HAP-1 (cell line): ENCODE data around the gene KDM4B.

Experiments
- DNase-seq, 2 experiments: peaks; one replicate each; pipeline ENCODE4 v3.0.0-alpha.2; 2016 to 2020; ENCODE audit warnings: low spot score in 2 of 2
- H3K27me3 ChIP-seq: fragments of 250-450 bp; sonication (Bioruptor Pico); 2 replicates; pipeline ENCODE4 v1.5.1; 2020; ENCODE audit warnings: low read depth, mild to moderate bottlenecking, moderate library complexity
- H3K36me3 ChIP-seq: fragments of 250-450 bp; sonication (Bioruptor Pico); replicated peaks from 2 replicates; pipeline ENCODE4 v1.5.1; 2020; ENCODE audit warnings: mild to moderate bottlenecking
- H3K4me1 ChIP-seq: fragments of 250-450 bp; sonication (Bioruptor Pico); 2 replicates; pipeline ENCODE4 v1.5.1; 2020; ENCODE audit warnings: mild to moderate bottlenecking
- H3K4me3 ChIP-seq: fragments of 250-450 bp; sonication (Bioruptor Pico); 2 replicates; pipeline ENCODE4 v1.5.1; 2020; ENCODE audit warnings: mild to moderate bottlenecking, moderate library complexity
- H3K9me3 ChIP-seq: fragments of 250-450 bp; sonication (Bioruptor Pico); 2 replicates; pipeline ENCODE4 v1.5.1; 2020; ENCODE audit warnings: mild to moderate bottlenecking, moderate library complexity
- in situ Hi-C: fragments of 300-500 bp; cut with MboI; formaldehyde crosslinking; loops from 3 replicates; pipeline ENCODE4 v1.14.3; 2020; ENCODE audit warnings: low sequenced_read_pairs, inconsistent platforms, mixed read lengths

Gene KDM4B

DNA sequence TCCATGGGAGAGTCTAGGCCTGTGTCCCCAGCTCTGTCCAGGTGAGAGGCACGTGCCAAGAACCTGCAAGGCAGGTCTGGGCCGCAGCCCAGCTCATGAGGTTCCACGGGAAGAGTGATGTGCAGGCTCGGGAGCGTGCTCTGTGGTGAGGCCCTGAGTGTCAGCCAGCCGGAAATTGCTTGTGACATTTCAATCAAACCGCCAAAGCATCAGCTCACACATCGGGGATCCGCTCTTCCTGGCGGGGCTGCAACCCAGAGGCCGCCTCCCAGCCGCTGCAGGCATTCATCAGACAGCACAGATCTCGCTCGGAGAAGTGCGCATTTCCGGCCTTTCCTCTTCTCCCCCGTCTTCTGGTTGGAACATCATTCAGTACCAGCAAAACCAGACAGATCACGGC is 109.3 kb downstream of the KDM4B start:
- DNase-seq = no peak

GRCh38 chr19:5078666-5079065 is 109.8 kb downstream of the KDM4B start:
- in situ Hi-C loops = no loop called here
- peaks cover 3% of the 10 kb centered on the region; the same call in 1 of the 2 replicates for H3K36me3 ChIP-seq
- no peak for DNase-seq
- no peaks in the 10 kb centered on the region for H3K9me3 ChIP-seq
- no peak overlapping the region for H3K4me3 ChIP-seq
- H3K4me1 ChIP-seq = peaks cover 13% of the 10 kb centered on the region
- H3K27me3 ChIP-seq = no peaks in the 10 kb centered on the region

More for the DNA sequence above, 109.3 kb downstream of the KDM4B start:
- in situ Hi-C loops = no loop called here
- Histone ChIP-seq H3K4me3 (no peak overlapping the region), H3K36me3 (peaks cover 3% of the 10 kb centered on the region; the same call in 1 of the 2 replicates), H3K9me3 (no peaks in the 10 kb centered on the region), H3K27me3 (no peaks in the 10 kb centered on the region), H3K4me1 (peaks cover 18% of the 10 kb centered on the region)

GRCh38 chr19:5079071-5079774 is 110.3 kb downstream of the KDM4B start:
- peaks cover 8% of the 10 kb centered on the region for H3K4me1 ChIP-seq
- peaks cover 3% of the 10 kb centered on the region; the same call in 1 of the 2 replicates for H3K36me3 ChIP-seq
- no peaks in the 10 kb centered on the region for H3K9me3 ChIP-seq
- H3K4me3 ChIP-seq = no peak overlapping the region
- in situ Hi-C loops = no loop called here
- DNase-seq = no peak
- no peaks in the 10 kb centered on the region for H3K27me3 ChIP-seq

- in situ Hi-C loops = no loop called here
- Histone ChIP-seq H3K9me3 (no peaks in the 10 kb centered on the region), H3K36me3 (peaks cover 3% of the 10 kb centered on the region; the same call in 1 of the 2 replicates), H3K4me3 (no peak overlapping the region), H3K27me3 (no peaks in the 10 kb centered on the region), H3K4me1 (no peaks in the 10 kb centered on the region)
- DNase-seq = no peak
Observed at GRCh38 chr19:5080030-5080654, 111.2 kb downstream of the KDM4B start.

DNA sequence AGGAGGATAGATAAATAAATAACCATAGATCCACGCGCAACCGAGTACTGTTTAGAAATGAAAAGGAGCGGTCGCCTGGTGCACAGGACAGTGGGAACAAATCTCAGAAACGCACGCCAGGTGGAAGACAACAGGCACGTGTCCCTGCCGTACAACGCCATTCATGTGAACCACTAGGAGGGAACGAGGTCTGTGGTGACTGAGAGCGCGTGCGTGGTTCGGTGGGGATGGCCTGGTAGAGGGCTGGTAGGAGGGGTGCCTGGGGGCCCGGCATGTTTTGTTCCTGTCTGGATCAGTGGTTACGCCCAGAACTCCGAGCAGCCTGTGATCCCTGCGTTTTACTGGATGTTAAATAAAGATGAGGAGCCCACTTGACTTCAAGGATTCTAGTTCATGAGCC is 111.9 kb downstream of the KDM4B start:
- H3K27me3 ChIP-seq = no peaks in the 10 kb centered on the region
- no peaks in the 10 kb centered on the region for H3K9me3 ChIP-seq
- no peak overlapping the region for H3K4me3 ChIP-seq
- in situ Hi-C loops = no loop called here
- peaks cover 3% of the 10 kb centered on the region; the same call in 1 of the 2 replicates for H3K36me3 ChIP-seq
- H3K4me1 ChIP-seq = no peaks in the 10 kb centered on the region
- DNase-seq = no peak

GRCh38 chr19:5081443-5082161 is 112.7 kb downstream of the KDM4B start:
- H3K27me3 ChIP-seq = no peaks in the 10 kb centered on the region
- peaks cover 3% of the 10 kb centered on the region; the same call in 1 of the 2 replicates for H3K36me3 ChIP-seq
- H3K4me3 ChIP-seq = no peak overlapping the region
- in situ Hi-C loops = no loop called here
- DNase-seq = no peak
- H3K4me1 ChIP-seq = no peaks in the 10 kb centered on the region
- no peaks in the 10 kb centered on the region for H3K9me3 ChIP-seq

DNA sequence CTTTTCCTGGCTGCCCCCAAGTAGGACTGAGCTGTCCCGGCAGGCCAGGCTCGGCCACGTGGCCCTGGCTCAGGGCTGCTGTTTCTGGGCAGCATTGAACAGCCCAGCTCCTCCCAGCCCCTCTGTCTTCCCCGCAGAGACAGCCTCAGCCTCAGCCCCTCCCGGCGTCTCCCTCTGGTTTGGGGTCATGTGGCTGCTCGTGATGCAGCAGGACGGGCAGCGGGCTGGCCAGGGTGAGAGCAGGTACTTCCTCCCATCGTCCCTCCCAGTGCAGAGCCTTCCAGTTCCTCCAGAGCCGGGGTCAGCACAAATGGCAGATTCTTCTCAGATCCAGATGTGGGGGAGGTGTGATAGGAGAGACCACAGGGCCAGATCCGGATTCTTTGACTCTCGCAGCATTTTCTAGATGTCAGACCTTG is 114.6 kb downstream of the KDM4B start:
- Histone ChIP-seq H3K27me3 (no peaks in the 10 kb centered on the region), H3K36me3 (peaks cover 3% of the 10 kb centered on the region; the same call in 1 of the 2 replicates), H3K4me3 (no peak overlapping the region), H3K9me3 (no peaks in the 10 kb centered on the region), H3K4me1 (no peaks in the 10 kb centered on the region)
- in situ Hi-C loops = no loop called here
- no peak for DNase-seq

DNA sequence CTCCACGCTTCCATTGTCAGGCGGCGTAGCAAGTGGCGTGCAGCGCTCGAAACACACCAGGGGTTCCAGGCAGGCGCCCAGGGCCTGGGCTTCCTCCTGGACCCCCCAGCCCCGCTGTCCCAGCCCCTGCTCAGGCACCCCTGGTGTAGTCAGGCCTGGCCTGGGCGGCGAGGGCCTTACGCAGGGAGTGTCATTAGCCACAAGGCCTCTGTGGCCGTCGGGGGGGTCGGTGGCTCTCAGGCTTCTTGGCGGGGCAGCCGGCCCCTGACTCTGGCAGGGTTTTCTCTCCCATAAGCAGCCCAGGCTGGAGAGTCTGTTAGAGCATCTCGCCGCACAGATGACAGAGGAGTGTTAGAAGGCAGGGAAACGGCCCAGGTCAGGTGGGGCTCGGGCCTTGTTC is 116.7 kb downstream of the KDM4B start:
- Histone ChIP-seq H3K36me3 (no peaks in the 10 kb centered on the region; the same call in 1 of the 2 replicates), H3K4me1 (no peaks in the 10 kb centered on the region), H3K4me3 (no peak overlapping the region), H3K27me3 (no peaks in the 10 kb centered on the region), H3K9me3 (no peaks in the 10 kb centered on the region)
- in situ Hi-C loops = no loop called here
- no peak for DNase-seq

DNA sequence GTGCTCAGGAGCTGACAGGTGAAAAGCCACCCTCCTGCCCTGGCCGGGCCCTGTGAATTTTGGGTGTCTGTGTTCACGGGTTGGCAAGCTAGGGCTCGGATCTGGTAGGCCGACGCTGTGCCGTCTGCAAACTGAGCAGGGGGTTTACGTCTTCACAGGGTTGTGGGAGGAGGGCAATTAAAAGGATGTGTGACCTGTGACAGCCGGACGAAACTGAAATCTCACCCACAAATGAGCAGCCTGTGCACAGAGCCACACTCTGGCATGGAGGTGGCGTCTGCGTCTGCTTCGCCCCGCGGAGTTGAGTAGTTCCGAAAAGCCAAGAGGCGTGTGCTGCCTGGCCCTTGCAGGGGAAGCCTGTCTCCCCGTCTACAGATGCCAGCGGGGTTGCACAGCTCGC is 117.3 kb downstream of the KDM4B start:
- Histone ChIP-seq H3K4me3 (no peak overlapping the region), H3K9me3 (no peaks in the 10 kb centered on the region), H3K36me3 (no peaks in the 10 kb centered on the region), H3K27me3 (no peaks in the 10 kb centered on the region), H3K4me1 (no peaks in the 10 kb centered on the region)
- DNase-seq = no peak
- in situ Hi-C loops = no loop called here

DNA sequence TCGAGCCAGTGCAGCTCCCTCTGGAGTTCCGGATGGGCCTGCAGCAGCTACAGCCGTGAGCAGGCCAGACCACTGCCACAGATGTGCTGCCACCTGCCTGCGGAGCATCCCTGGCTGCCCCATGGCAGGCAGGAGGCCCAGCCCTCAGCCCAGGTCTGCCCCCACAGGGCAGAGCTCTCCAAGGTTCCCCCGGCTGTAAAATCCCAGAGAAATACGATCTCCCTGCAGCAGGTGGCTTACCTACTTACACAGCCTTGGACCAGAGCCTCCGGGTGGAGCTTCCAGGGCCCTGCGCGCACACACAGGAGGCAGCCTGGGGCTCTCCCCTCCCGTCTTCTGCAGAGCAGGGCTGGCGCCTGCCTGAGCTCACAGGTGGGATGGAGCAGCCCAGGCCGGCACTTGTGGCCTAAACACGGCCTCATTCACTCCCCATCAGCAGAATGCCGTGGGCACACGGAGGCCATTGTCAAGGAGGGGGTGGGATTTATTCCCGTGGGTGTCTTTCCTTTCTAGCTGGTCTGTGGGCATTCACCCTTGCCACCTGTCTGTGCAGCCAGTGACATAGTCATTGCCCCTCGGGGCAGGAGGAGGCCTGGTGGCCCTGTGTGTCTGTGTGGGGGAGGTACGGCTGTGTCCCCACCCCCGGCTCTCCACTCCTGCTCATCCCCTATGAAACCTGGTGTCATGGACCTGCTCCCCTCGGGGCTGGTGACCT is 118.0 kb downstream of the KDM4B start:
- H3K4me1 ChIP-seq = no peaks in the 10 kb centered on the region
- H3K27me3 ChIP-seq = no peaks in the 10 kb centered on the region
- in situ Hi-C loops = no loop called here
- no peaks in the 10 kb centered on the region for H3K9me3 ChIP-seq
- H3K4me3 ChIP-seq = no peak overlapping the region
- no peak for DNase-seq
- H3K36me3 ChIP-seq = no peaks in the 10 kb centered on the region

- Histone ChIP-seq H3K27me3 (no peaks in the 10 kb centered on the region), H3K4me1 (no peaks in the 10 kb centered on the region), H3K36me3 (no peaks in the 10 kb centered on the region), H3K4me3 (no peak overlapping the region), H3K9me3 (no peaks in the 10 kb centered on the region)
- in situ Hi-C loops = no loop called here
- no peak for DNase-seq
Observed at GRCh38 chr19:5089283-5089682, 120.4 kb downstream of the KDM4B start.

GRCh38 chr19:5090465-5091017 is 121.6 kb downstream of the KDM4B start:
- no peak overlapping the region for H3K4me3 ChIP-seq
- in situ Hi-C loops = no loop called here
- no peak for DNase-seq

GRCh38 chr19:5091018-5091683 is 122.2 kb downstream of the KDM4B start:
- DNase-seq = no peak
- in situ Hi-C loops = no loop called here
- H3K27me3 ChIP-seq = no peaks in the 10 kb centered on the region
- no peaks in the 10 kb centered on the region for H3K4me1 ChIP-seq
- H3K4me3 ChIP-seq = no peak overlapping the region
- no peaks in the 10 kb centered on the region for H3K36me3 ChIP-seq
- H3K9me3 ChIP-seq = no peaks in the 10 kb centered on the region

More at GRCh38 chr19:5090465-5091017, 121.6 kb downstream of the KDM4B start:
- Histone ChIP-seq H3K36me3 (no peaks in the 10 kb centered on the region), H3K9me3 (no peaks in the 10 kb centered on the region), H3K27me3 (no peaks in the 10 kb centered on the region), H3K4me1 (no peaks in the 10 kb centered on the region)
